CD14-positive monocyte (primary cell): ENCODE data around the gene BEX3. TPM values are rescaled to one million over a fixed set of nuclear protein-coding genes. Genes with fewer than 3 reads are reported as not detected.

Experiments used
- DNase-seq, 3 donors: peaks; one replicate each; pipeline ENCODE4 v3.0.0-alpha.2; 2011 to 2022
- H2AFZ ChIP-seq: 2 replicates; pipeline ENCODE4 v1.6.0; 2012; ENCODE audit warnings: mild to moderate bottlenecking, low read depth, low read length, inconsistent platforms; ENCODE audit not compliant: insufficient read depth, poor library complexity, severe bottlenecking
- H3K27ac ChIP-seq, 2 donors: 1 replicate in 1 of 2; 2 replicates in 1 of 2; pipeline ENCODE4 v1.5.1; 2012 to 2013; ENCODE audit warnings: low read length in 2 of 2, control low read depth in 1 of 2, inconsistent platforms in 1 of 2, low read depth in 1 of 2, mild to moderate bottlenecking in 1 of 2
- H3K27me3 ChIP-seq, 2 donors: one replicate each; pipeline versions ENCODE4 v1.6.0 to v1.6.1; 2011 to 2013; ENCODE audit warnings: low read length in 2 of 2; ENCODE audit not compliant: control insufficient read depth in 2 of 2, insufficient read depth in 2 of 2
- H3K36me3 ChIP-seq, 2 donors: replicated peaks in 1 of 2; 1 replicate in 1 of 2; 2 replicates in 1 of 2; pipeline versions ENCODE4 v1.5.1 to v1.6.1; 2012 to 2013; ENCODE audit warnings: low read length in 2 of 2, control low read depth in 1 of 2, inconsistent platforms in 1 of 2, mild to moderate bottlenecking in 1 of 2; ENCODE audit not compliant: insufficient read depth in 2 of 2, control insufficient read depth in 1 of 2
- H3K4me1 ChIP-seq, 2 donors: 1 replicate in 1 of 2; 2 replicates in 1 of 2; pipeline versions ENCODE4 v1.5.1 to v1.6.1; 2012 to 2013; ENCODE audit warnings: low read length in 2 of 2, control low read depth in 1 of 2, inconsistent platforms in 1 of 2, mild to moderate bottlenecking in 1 of 2, moderate library complexity in 1 of 2; ENCODE audit not compliant: insufficient read depth in 2 of 2, control insufficient read depth in 1 of 2
- H3K4me2 ChIP-seq: replicated peaks from 2 replicates; pipeline ENCODE3; 2012; ENCODE audit warnings: low read length, moderate library complexity, mild to moderate bottlenecking; ENCODE audit not compliant: poor library complexity, severe bottlenecking; ENCODE audit errors: extremely low read depth
- H3K4me3 ChIP-seq, 3 experiments: fragments of 200-600 bp in 1 of 3; sonication (generic) in 1 of 3; replicated peaks in 1 of 3; 1 replicate in 2 of 3; 2 replicates in 1 of 3; pipeline ENCODE4 v1.5.1; 2011 to 2013; ENCODE audit warnings: low read length in 3 of 3, mild to moderate bottlenecking in 3 of 3, control low read depth in 2 of 3, low read depth in 2 of 3, inconsistent platforms in 1 of 3, moderate library complexity in 1 of 3
- H3K79me2 ChIP-seq: 2 replicates; pipeline ENCODE4 v1.6.0; 2012; ENCODE audit warnings: mild to moderate bottlenecking, control low read depth, inconsistent platforms, low read length, moderate library complexity; ENCODE audit not compliant: insufficient read depth
- H3K9ac ChIP-seq: 2 replicates; pipeline ENCODE4 v1.6.0; 2017; ENCODE audit warnings: low read length, mild to moderate bottlenecking; ENCODE audit not compliant: insufficient read depth, poor library complexity, severe bottlenecking
- H3K9me3 ChIP-seq, 2 donors: replicated peaks in 1 of 2; 1 replicate in 1 of 2; 2 replicates in 1 of 2; pipeline versions ENCODE4 v1.5.1 to v1.6.1; 2012 to 2013; ENCODE audit warnings: low read length in 2 of 2, control low read depth in 1 of 2; ENCODE audit not compliant: control insufficient read depth in 1 of 2, insufficient read depth in 1 of 2
- H4K20me1 ChIP-seq: 2 replicates; pipeline ENCODE4 v1.6.0; 2012; ENCODE audit warnings: mild to moderate bottlenecking, low read length, control low read depth, moderate library complexity; ENCODE audit not compliant: insufficient read depth
- H3K27ac Mint-ChIP-seq, 7 donors: one replicate each; pipeline ENCODE4 v1.8.0; 2020; ENCODE audit warnings: mild to moderate bottlenecking in 7 of 7, mixed read lengths in 7 of 7, moderate library complexity in 6 of 7, inconsistent platforms in 2 of 7
- H3K27me3 Mint-ChIP-seq, 3 donors: one replicate each; pipeline ENCODE4 v1.8.0; 2021 to 2022; ENCODE audit warnings: low read depth in 3 of 3, mild to moderate bottlenecking in 3 of 3, mixed read lengths in 3 of 3, moderate library complexity in 3 of 3, inconsistent platforms in 1 of 3
- H3K36me3 Mint-ChIP-seq, 2 donors: one replicate each; pipeline ENCODE4 v1.8.0; 2020; ENCODE audit warnings: mixed read lengths in 2 of 2, inconsistent platforms in 1 of 2, mild to moderate bottlenecking in 1 of 2
- H3K4me1 Mint-ChIP-seq: one replicate; pipeline ENCODE4 v1.8.0; 2020; ENCODE audit warnings: mild to moderate bottlenecking, mixed read lengths
- H3K4me3 Mint-ChIP-seq, 2 donors: one replicate each; pipeline ENCODE4 v1.8.0; 2020; ENCODE audit warnings: mild to moderate bottlenecking in 2 of 2, mixed read lengths in 2 of 2, moderate library complexity in 1 of 2
- H3K9me3 Mint-ChIP-seq, 7 donors: one replicate each; pipeline ENCODE4 v1.8.0; 2020 to 2022; ENCODE audit warnings: mixed read lengths in 7 of 7, mild to moderate bottlenecking in 6 of 7, moderate library complexity in 6 of 7, inconsistent platforms in 2 of 7
- CTCF ChIP-seq: fragments of 200-600 bp; IDR thresholded peaks from one replicate; pipeline ENCODE4 v1.8.0; 2022; ENCODE audit warnings: antibody characterized with exemption, mild to moderate bottlenecking
- WGBS: methylation state at CpG from one replicate; pipeline ENCODE4 v1.1.5; 2013; ENCODE audit warnings: missing lambda C conversion rate; ENCODE audit not compliant: insufficient coverage; 5-methylcytosine and 5-hydroxymethylcytosine counted together
- intact Hi-C, 2 donors: fragments of 100-400 bp; cut with micrococcal nuclease; formaldehyde crosslinking; loops; one replicate each; pipeline versions ENCODE4 v1.15.0 to v1.15.1; 2023
- polyA plus RNA-seq, 3 donors: library from polyadenylated mRNA; depleted of rRNA in 1 of 3; unstranded in 2 of 3; stranded (reverse) in 1 of 3; fragments of 300-500 nt in 2 of 3; fragments of >200 nt in 1 of 3; fragmentation: Illumina TruSeq in 2 of 3; gene quantifications; 1 replicate in 2 of 3; 2 replicates in 1 of 3; pipeline ENCODE4 v1.2.3, GENCODE V29; 2012 to 2021

The BEX3 gene
- polyA plus RNA-seq, 3 donors, result 0.49 to 2.7 (median 2.0) TPM

GRCh38 chrX:103413705-103414387 is 37.5 kb downstream of the BEX3 start:
- intact Hi-C loops, result no loop called here
- Mint-ChIP-seq H3K4me3 (no peak overlapping the region), H3K36me3 (no peaks in the 10 kb centered on the region), H3K27me3 (peaks cover 0 to 12% (median 0%) of the 10 kb centered on the region in 3 donors), H3K4me1 (peaks cover 2% of the 10 kb centered on the region), H3K27ac (peak overlapping the region in 1 of 7 donors; percentile 36), H3K9me3 (peaks cover 0 to 1% (median 0%) of the 10 kb centered on the region in 7 donors)
- Histone ChIP-seq H3K79me2 (no peaks in the 10 kb centered on the region), H3K27me3 (no peaks in the 10 kb centered on the region), H2AFZ (no peak overlapping the region), H3K4me3 (no peak overlapping the region), H3K4me2 (no peak overlapping the region), H3K9me3 (no peaks in the 10 kb centered on the region), H4K20me1 (no peaks in the 10 kb centered on the region), H3K4me1 (no peaks in the 10 kb centered on the region), H3K27ac (no peak overlapping the region), H3K9ac (no peak overlapping the region), H3K36me3 (no peaks in the 10 kb centered on the region)
- no peak for TF ChIP-seq CTCF
- WGBS, result 100% methylated on average over 2 of the region's 8 CpGs
- DNase-seq, result no peak

- no peak overlapping the region for H3K27ac ChIP-seq
- Mint-ChIP-seq H3K4me3 (no peak overlapping the region), H3K27ac (peak overlapping the region in 1 of 7 donors; percentile 36), H3K4me1 (peaks cover 2% of the 10 kb centered on the region), H3K36me3 (no peaks in the 10 kb centered on the region), H3K27me3 (peaks cover 0 to 11% (median 0%) of the 10 kb centered on the region in 3 donors), H3K9me3 (peaks cover 0 to 1% (median 0%) of the 10 kb centered on the region in 7 donors)
- no peak overlapping the region for H3K4me3 ChIP-seq
- H4K20me1 ChIP-seq, result no peaks in the 10 kb centered on the region
- WGBS, result no CpG with 5 or more reads among the region's 7 CpGs
- no peaks in the 10 kb centered on the region for H3K4me1 ChIP-seq
- no peak for TF ChIP-seq CTCF
- DNase-seq, result no peak
- H3K27me3 ChIP-seq, result no peaks in the 10 kb centered on the region
- H3K36me3 ChIP-seq, result no peaks in the 10 kb centered on the region
- intact Hi-C loops, result no loop called here
- H3K4me2 ChIP-seq, result no peak overlapping the region
- H3K79me2 ChIP-seq, result no peaks in the 10 kb centered on the region
- no peaks in the 10 kb centered on the region for H3K9me3 ChIP-seq
- H2AFZ ChIP-seq, result no peak overlapping the region
- H3K9ac ChIP-seq, result no peak overlapping the region
These were observed 38.2 kb downstream of the BEX3 start for GRCh38 chrX:103414561-103414960.
